ENCODE results near the gene RCSD1.
"Not testable (repeated sequence)": the region's sequence is repeated elsewhere in the genome, so short reads cannot be mapped to it uniquely, and the experiment has no call there.

RCSD1 gene

DNA sequence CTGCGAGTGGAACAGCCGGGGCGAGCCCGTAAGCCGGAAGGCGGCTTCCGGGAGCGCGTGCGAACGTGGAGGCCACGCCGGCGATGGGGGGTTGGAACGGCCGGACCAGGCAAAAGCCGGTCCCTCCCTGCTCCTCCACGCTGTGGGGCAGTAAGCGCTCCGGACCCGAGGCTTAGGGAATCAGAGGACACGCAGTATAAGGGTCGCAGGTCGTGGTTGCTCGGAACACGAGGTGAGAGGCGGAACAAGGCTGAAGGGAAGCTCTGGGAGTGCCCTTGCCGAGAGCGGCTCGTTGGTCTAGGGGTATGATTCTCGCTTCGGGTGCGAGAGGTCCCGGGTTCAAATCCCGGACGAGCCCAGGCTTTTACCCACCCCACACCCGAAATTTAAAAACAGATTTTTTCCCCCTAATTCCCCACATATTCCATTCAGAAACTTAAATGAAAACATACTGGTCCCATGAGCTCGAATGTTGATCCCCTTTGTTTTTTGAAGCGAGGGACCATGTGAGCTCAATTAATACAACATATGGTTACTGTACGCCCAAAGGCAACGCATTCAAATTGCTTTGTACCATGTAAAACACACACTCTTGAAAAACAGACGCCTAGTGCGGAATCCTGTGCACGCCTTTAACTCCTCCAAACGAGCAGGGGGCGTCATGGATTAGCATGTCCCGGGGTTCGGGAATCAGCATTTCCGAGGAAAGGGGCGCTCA is 84.6 kb downstream of the RCSD1 start:
- DNase-seq (ENCODE audit: low read depth in 3 of 3): peak; percentile 79 to 93 (median 81)

DNA sequence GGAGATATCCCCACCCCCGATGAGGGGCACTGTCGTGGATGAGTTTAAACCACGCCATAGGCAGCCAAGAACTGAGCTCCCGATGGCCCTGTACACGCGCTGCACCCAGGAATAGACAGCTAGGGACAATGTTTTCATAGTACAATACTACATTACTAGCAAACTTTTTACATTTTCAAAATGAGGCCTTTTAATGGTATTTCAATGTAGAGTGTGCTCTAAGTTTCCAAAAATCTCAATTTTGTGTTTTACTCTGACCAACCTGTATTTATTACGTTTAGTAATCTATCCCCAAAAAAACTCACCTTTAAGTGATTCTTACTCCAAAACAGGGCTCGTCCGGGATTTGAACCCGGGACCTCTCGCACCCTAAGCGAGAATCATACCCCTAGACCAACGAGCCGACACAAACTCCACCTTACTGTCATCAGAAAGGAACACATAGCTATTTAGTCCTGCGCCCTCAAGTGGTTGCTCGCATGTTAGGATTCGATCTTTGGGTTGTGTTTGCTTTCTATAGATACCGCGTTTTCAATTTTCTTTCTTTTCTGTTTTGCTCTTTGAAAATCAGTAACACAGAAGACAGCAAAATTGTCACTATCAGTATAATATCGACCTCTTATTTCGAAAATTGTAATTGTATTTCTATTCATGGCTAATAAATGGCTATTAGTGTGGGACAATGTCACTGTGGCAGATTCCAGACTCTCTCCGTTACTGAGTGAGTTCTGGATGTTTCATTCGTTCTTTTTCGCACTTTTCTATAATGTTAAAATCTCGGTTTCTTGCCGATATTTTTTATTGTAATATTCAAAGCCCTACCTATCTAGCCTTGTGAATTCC is 85.3 kb downstream of the RCSD1 start:
- peak; percentile 76 to 87 (median 80) for DNase-seq (ENCODE audit: low read depth in 3 of 3)

DNA sequence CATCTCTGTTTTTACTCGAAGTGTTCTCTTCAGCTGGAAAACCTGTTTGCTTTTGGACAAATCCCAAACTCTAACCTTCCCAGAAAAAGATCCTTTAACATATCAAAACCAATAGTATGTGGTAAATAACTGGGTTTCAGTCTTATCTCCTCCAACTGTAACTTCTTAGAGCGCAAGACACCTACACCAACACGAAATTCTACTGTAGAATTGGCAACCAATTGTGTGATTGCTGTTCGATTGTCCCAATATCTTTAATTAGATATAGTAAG is 85.9 kb downstream of the RCSD1 start:
- DNase-seq (ENCODE audit: low read depth in 3 of 3): no peak

DNA sequence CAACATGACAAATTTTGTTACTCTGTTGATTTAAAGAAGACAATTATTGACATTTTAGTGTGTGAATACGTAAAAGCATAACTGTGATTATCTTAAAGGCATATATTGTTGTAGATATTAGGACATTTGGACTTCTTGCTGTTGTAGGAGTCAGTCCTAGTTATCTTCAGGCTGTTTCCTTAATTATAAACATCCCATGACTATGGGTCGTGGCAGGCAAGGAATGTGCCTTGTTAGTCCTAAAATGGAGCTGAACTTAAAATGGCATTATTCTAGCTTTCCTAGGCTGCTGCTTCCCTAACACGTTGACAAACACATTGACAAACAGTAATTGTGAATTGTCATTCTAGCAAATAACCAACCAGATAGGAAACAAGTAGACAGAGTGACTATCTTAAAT is 87.3 kb downstream of the RCSD1 start:
- DNase-seq (ENCODE audit: low read depth in 3 of 3): no peak

DNA sequence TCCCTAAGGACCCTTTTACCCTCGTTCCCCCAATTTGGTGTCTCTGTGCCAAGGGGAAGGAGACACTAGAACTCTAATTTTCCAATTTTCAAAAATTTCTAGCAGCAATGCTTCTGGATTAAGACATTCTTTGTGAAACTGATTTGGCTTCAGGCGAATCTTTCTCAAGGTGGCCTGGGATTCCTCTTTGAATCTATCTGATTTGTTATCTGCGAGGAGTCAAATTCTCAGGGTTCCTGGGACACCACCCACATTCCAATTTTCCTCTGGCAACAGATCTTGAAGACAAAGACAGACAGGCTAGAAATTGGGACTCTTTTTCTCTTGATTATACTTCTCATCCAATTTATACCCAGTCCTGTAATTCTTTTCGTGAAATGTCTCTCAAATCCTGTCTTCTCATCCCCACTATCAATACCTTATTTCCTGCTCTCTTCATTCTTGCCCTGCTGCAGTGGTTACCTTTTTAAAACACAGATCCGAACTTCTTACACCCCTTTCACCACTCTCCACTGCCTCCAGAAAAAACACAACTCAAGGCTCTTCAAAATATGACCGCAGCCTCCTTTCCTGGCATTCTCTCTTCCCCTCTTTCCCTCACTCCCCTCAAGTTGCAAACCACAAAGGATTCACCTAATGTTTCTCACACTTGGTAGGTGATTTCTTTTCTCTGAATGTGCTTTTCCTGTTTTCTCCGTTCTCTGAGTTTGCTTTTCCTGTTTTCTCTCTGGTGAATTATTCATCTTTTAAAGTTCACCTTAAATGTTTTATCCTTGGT is 89.1 kb downstream of the RCSD1 start:
- no peak for DNase-seq (ENCODE audit: low read depth in 3 of 3)

DNA sequence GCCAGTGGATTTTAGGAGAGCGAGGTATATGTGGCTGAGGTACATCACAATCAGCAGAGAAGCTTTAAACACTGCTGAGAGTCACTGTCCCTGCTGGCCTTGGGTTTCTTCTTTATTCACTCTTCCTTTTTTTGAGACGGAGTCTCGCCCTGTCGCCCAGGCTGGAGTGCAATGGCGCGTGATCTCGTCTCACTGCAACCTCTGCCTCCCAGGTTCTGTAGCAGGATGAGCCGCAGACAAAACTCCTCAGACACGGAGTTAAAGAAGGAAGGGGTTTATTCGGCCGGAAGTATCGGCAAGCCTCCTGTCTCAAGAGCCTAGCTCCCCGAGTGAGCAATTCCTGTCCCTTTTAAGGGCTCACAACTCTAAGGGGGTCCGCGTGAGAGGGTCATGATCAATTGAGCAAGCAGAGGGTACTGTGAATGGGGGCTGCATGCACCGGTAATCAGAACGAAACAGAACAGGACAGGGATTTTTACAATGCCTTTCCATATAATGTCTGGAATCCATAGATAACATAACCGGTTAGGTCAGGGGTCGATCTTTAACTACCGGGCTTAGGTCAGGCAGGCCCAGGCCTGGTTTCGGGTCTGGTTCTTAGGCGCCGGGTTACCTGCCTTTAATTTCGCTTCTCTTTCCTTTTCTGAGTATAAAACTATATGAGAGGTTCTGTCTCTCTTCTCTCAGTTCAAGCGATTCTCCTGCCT is 89.8 kb downstream of the RCSD1 start:
- not testable (repeated sequence) for DNase-seq (ENCODE audit: low read depth in 3 of 3)

DNA sequence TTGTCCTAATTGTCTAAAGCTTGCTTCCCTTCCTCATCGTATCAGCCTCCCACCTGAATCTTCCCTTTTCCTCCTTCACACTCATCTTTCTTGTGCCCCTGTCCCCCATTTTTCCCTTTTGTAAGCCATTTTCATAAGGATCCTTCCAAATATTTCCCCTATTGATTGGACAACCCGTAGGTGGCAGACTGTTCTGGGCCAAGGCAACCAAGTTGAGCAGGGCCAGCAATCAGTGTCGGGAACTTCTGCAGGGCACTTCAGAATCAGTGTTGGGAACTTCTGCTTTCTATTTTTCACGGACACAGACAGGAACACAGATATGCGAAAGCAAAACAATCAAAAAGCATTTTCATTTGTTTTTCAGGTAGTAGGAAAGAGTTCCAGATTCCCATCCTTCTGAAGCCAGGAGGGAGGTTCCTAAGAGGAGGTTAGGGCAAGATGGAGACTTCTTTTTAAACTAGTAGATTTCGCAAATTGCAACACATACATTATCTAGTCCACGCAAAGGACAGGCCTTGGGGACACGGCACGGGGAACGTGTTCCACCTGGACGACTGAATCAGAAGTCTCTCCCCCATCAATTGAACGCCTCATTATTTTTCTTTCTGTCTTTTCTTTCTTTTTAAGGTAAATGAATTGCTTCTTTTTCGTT is 91.1 kb downstream of the RCSD1 start:
- no peak for DNase-seq (ENCODE audit: low read depth in 3 of 3)

DNA sequence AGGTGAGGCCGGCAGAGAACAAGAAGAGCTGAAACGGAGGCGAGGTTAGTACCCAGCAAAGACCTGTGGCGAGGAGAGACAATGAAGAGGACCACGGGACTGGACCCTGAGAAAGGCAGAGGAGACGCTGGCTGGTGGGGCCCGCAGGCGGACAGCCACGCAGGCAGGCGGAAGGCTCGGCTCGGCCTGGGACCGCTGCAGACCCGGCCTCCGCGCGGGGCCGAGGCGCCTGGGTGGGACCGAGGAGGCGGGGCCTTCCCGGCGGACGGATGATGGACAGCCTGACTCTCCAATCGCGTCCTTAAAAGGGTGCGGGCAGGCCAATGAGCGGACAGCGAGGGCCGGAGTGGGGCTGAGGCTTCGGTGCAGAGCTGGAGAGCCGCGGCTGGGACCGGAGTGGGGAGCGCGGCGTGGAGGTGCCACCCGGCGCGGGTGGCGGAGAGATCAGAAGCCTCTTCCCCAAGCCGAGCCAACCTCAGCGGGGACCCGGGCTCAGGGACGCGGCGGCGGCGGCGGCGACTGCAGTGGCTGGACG is 91.7 kb downstream of the RCSD1 start, which contains the start of gene MPZL1:
TSS of gene MPZL1 (plus strand) at position 366 of the 535 bp plus-strand sequence. CDS start 170 bp downstream, outside the sequence.
- peak; percentile 88 to 94 (median 91) for DNase-seq (ENCODE audit: low read depth in 3 of 3)

DNA sequence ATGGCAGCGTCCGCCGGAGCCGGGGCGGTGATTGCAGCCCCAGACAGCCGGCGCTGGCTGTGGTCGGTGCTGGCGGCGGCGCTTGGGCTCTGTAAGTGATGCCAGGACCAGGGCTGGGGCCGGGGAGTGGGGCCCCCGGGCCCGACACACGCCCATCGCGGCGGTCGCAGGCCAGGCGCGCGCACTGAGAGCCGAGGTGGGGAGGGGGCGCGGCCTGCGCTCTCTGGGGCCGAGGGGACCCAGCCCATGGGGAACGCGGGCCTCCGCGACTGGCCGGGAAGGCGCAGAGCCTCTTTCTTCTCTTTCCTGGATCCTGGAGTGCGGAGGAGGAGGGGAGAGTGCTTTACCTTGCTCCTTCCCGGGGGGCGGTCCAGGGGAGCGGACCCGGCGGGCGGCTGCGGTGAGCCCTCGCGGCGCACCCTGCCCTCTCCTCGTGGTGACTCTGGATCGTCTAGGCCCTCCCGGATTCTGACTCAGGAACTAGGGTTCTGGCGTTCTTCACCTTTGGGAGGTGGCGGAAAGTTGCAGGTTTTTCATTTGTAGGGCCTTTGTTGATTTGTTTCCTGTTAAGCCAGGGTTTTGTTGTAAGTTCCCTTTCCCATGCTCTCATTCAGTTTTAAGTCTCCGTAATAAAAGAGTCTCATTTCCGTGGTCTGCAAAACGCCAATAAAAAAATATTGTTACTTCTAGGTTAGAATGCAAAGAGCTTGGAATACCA is 92.3 kb downstream of the RCSD1 start:
- peak in 1 of 3 donors; percentile 30 for DNase-seq (ENCODE audit: low read depth in 3 of 3)

DNA sequence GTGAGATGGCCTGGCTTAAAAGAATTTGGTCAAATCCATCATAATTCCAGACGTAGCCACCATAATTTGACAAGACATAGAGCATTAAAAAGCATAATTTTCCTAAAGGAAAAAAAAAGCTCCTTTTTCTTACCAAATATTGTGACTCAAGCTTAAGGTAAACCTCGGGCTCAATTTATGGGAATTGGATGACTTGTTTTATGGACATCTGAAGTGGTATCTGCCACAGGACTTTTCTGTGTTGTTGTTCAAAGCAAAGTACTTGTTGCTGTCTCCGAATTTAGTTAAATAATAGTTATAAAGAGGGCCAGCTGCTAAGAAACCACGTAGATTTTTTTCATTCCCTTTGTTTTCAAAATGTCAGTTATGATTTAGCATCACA is 92.8 kb downstream of the RCSD1 start:
- DNase-seq (ENCODE audit: low read depth in 3 of 3): no peak

DNA sequence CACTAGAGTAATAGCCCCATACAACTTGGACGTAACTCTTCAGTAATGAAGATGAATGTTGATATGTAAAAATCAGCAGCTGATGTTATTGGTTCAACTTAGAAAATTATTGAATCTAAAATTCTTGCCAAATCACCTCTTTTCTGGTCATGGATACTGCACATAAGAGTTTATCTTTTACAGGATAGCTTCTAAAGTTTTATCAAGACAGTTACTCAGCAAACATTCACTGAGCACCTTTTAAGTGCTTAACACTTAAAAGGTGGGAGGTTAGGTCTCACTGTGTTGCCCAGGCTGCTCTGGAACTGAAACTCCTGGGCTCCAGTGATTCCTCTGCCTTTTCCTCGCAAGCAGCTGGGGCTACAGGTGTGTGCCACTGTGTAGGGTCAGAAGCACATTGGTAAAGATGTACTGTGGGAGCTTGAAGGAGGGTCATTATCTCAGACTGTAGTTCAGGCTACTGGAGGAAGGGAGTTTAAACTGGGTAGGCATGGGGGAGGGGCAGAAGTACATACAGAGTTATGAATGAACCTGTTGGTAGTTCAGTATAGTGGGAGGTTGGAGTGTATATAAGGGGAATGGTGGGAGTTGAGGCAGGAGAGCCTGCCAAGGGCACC is 93.8 kb downstream of the RCSD1 start:
- no peak for DNase-seq (ENCODE audit: low read depth in 3 of 3)

DNA sequence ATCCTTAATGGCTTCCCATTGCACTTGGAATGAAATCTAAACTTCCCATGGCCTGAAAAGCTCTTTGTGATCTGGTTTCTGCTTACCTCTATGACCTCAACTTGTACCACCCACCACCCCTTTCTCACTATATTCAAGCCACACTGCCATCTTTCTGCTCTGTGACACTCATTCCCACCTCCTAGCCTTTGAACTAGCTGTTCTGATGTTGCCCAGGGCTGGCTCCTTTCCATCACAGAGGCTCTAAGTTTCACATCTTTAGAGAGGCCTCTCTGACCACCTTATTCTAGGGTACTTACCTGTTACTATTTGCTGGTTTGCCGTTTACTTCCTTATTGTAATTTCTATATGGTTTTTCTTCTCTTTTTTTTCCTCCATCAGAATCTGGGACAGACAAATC is 96.0 kb downstream of the RCSD1 start:
- no peak for DNase-seq (ENCODE audit: low read depth in 3 of 3)

DNA sequence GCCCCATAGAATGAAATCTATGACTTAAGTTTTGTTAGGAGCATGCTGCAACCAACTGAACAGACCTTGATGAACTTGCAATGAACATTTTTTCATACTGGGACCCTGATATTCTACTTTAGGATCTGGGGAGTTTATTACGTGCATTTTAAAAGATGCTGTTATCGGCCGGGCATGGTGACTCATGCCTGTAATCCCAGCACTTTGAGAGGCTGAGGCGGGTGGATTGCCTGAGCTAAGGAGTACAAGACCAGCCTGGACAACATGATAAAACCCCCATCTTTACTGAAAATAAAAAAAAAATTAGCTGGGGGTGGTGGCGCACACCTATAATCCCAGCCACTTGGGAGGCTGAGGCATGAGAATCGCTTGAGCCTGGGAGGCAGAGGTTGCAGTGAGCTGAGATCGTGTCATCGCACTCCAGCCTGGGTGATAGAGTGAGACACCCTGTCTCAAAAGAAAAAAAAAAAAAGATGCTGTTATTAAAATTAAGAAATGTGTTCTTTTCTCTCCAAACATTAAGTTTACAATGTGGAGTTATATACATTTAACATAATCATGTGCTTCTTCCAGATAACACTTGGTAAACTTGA is 98.9 kb downstream of the RCSD1 start:
- no peak for DNase-seq (ENCODE audit: low read depth in 3 of 3)

DNA sequence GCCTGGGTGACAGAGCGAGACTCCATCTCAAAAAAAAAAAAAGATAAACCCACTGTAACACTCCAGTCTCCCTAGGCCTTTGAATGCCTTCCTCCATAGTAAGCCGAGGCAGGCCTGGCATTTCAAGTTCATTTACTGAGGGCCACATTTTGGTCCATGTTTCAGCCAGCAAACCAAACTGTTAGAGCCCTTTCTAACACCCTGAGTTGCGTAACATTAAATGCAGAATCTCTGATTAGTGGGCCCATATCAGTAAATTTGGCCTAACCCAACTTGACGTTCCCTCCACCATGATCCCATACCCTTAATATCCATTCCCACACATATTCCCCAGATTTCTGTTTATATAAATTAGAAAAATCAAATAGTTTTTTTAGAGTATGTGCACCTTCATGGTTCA is 104.2 kb downstream of the RCSD1 start:
- DNase-seq (ENCODE audit: low read depth in 3 of 3): no peak

DNA sequence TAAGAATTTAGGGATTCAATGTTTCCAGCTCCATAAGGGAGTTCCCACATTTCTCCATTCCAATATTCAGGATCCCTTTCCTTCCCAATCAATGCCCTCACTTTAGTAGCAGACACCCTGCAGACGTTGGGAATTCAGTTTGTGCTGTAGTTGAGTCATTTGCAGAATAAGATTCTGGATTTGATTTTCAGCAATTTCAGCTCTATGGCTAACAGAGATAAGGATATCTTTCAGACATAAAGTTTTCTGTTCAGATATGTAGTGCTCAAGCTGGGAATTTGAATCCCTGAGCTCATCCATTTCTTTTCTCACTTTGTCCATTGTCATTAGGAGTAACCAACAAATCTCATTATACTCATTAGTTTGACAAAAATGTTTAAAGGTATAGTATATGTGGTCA is 104.8 kb downstream of the RCSD1 start:
- no peak for DNase-seq (ENCODE audit: low read depth in 3 of 3)

DNA sequence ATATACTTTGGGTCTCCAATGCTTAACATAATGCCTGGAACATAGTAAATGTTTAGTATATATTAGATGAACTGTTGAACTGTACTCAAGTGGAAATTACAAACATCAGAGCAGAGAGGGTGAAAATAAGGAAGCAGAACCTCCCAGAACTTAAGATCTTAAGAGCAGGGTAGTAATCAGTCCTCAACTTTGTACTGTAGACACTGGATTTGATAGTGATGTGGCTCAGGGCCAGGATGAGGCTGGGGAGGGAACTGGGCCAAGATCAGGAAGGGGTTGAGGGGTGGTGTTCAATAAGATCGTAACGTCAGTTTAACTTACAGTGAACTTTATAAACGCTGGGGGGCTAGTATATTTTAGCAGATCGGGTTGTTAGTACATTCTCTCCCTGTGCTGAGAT is 107.1 kb downstream of the RCSD1 start:
- DNase-seq (ENCODE audit: low read depth in 3 of 3): no peak

DNA sequence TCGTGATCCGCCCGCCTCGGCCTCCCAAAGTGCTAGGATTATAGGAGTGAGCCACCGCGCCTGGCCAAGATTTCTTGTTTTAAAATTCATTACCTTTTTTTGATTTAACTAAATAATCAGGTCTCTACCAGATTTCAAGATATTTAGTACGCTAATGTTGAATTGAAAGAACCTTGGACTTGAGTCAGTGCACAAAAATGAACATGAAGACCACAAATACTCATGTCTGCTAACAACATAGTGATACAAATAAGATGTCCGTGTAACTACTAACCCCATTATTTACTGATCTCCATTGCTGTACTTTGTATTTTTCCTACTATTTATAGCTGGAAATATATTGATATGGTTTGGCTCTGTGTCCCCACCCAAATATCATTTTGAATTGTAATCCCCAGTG is 108.1 kb downstream of the RCSD1 start:
- no peak for DNase-seq (ENCODE audit: low read depth in 3 of 3)

DNA sequence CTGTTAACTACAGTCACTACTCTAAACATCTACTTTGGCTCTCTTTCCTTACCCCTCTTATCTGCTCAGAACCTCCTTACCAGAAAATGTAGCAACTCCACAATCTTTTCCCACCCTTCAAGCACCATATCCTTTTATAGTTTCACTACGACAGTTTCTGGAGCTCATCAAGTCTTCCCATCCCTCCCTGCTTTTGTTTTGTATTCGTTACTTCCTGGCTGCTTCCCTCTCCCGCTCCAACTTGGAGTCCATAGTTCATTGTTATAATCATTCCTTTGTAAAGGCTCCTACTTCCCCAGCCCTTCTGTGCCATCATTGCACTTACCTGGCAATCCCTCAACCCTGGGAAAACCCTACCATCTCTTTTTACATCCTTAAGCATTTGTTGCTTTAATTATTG is 109.7 kb downstream of the RCSD1 start:
- DNase-seq (ENCODE audit: low read depth in 3 of 3): no peak

DNA sequence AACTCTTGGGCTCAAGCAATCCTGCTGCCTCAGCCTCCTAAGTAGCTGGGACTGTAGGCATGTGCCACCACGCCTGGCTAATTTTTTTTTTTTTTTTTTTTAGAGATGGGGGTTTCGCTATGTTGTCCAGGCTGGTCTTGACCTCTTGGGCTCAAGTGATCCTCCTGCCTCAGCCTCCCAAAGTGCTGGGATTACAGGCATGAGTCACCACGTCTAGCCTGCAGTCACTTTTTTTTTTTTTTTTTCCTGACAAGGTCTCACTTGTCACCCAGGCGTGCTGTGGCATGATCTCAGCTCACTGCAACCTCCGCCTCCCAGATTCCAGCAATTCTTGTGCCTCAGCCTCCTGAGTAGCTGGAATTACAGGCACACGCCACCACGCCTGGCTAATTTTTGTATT is 111.1 kb downstream of the RCSD1 start:
- not testable (repeated sequence) for DNase-seq (ENCODE audit: low read depth in 3 of 3)

Data from stimulated activated CD4-positive, alpha-beta T cell treated with anti-CD3 and anti-CD28 coated beads, TNF-alpha, amount 100 ng/mL, for 48 hours (primary cell).